GM12865 (cell line): Measurements from ENCODE around the gene NR4A3.

Experiments
- DNase-seq: peaks from one replicate; pipeline ENCODE4 v3.0.0; 2010; ENCODE audit warnings: low read depth
- H3K4me3 ChIP-seq: 2 replicates; pipeline ENCODE4 v1.5.1; 2011; ENCODE audit warnings: mild to moderate bottlenecking, low read depth, low read length, control low read depth
- CTCF ChIP-seq: IDR thresholded peaks from 2 replicates; pipeline ENCODE4 v1.5.1; 2011; ENCODE audit warnings: low read length, control low read depth, low read depth, inconsistent platforms; ENCODE audit not compliant: insufficient read depth; ENCODE audit errors: missing control alignments

The NR4A3 gene

GRCh38 chr9:99906403-99907207 lies 84.9 kb downstream of the NR4A3 start, which contains the start of gene STX17:
TSS of gene STX17 (plus strand) at chr9:99906654. CDS start at chr9:99915240, 8,586 bp downstream.
- no peak for TF ChIP-seq CTCF
- peak; percentile 82 for DNase-seq
- peak within 1 kb of the TSS; percentile 66 for H3K4me3 ChIP-seq

- peak overlapping the region; percentile 66 for H3K4me3 ChIP-seq
- DNase-seq = no peak
- TF ChIP-seq CTCF = no peak
These were observed 85.5 kb downstream of the NR4A3 start for GRCh38 chr9:99907208-99907532.

GRCh38 chr9:99911600-99911999 lies 89.9 kb downstream of the NR4A3 start:
- TF ChIP-seq CTCF = no peak
- no peak for DNase-seq

More at GRCh38 chr9:99911600-99911999, 89.9 kb downstream of the NR4A3 start:
- H3K4me3 ChIP-seq = no peak overlapping the region
